Mammary epithelial cell (primary cell): ENCODE results near the gene SEMA4D.

Experiments used
- EZH2 ChIP-seq: IDR thresholded peaks from 2 replicates; pipeline ENCODE4 v1.6.1; 2012; ENCODE audit warnings: low read length, inconsistent platforms, borderline replicate concordance
- TF ChIP-seq, protein P1 (sequence below), 2 donors: IDR thresholded peaks in 1 of 2; conservative IDR thresholded peaks in 1 of 2; 2 replicates each; pipeline ENCODE4 v1.5.1; 2011 to 2012; ENCODE audit warnings: inconsistent platforms in 2 of 2, low read length in 2 of 2, mild to moderate bottlenecking in 2 of 2, control low read depth in 1 of 2, low read depth in 1 of 2; ENCODE audit not compliant: insufficient read depth in 1 of 2; ENCODE audit errors: extremely low read depth in 1 of 2

DNA sequence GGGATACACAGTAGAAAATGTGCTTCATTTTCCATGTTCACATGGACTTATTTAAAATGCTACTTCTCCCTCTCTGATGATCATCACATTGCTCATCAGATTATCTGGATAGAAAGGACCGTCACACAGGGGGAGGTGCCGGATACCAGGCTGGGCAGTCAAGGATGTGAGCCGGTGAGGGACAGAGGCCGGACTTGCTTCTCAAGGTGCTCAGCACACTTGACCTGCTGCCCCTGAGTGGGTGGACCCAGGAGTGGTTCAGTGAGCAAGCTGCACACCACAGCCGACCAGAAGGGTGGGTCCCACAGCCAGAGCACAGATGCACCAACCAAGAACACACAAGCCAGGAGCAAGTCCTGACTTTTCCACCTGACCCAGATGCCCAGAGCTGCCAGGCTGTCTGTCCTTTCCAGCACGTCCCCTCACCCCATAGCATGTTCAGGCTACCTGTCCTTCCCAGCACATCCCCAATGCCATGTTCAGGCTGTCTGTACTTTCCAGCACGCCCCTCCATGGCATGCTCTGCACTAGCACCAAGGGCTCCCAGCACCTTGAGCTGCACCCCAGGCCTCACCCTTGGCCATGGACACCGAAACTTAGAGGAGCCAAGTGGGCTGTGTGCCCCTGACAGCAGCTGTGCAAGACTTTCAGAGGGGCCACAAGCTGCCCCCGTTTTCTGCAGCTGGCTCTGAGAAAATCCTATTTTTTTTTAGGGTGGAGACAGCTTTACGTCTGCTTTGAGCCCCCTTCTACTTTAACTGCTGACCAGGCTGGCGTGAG, 101.8 kb downstream of the SEMA4D start:
- TF ChIP-seq, protein P1, sequence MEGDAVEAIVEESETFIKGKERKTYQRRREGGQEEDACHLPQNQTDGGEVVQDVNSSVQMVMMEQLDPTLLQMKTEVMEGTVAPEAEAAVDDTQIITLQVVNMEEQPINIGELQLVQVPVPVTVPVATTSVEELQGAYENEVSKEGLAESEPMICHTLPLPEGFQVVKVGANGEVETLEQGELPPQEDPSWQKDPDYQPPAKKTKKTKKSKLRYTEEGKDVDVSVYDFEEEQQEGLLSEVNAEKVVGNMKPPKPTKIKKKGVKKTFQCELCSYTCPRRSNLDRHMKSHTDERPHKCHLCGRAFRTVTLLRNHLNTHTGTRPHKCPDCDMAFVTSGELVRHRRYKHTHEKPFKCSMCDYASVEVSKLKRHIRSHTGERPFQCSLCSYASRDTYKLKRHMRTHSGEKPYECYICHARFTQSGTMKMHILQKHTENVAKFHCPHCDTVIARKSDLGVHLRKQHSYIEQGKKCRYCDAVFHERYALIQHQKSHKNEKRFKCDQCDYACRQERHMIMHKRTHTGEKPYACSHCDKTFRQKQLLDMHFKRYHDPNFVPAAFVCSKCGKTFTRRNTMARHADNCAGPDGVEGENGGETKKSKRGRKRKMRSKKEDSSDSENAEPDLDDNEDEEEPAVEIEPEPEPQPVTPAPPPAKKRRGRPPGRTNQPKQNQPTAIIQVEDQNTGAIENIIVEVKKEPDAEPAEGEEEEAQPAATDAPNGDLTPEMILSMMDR (conservative IDR thresholded peaks at IDR 0.05 in 1 of 2, IDR thresholded peaks at IDR 0.05 in 1 of 2; ENCODE audit: extremely low read depth in 1 of 2, insufficient read depth in 1 of 2, low read depth in 1 of 2, low read length in 2 of 2): no peak
- no peak for TF ChIP-seq EZH2
